CD4-positive, alpha-beta T cell treated with Interleukin-6 for 4 hours (primary cell): ENCODE results near the gene PRKAR2B.
A peak's percentile ranks its signal among the peaks of the same experiment; 100 is the strongest.

ENCODE experiments used
- DNase-seq: peaks from one replicate; pipeline ENCODE4 v3.0.0-alpha.2; 2020; ENCODE audit warnings: mixed read lengths

PRKAR2B gene

DNA sequence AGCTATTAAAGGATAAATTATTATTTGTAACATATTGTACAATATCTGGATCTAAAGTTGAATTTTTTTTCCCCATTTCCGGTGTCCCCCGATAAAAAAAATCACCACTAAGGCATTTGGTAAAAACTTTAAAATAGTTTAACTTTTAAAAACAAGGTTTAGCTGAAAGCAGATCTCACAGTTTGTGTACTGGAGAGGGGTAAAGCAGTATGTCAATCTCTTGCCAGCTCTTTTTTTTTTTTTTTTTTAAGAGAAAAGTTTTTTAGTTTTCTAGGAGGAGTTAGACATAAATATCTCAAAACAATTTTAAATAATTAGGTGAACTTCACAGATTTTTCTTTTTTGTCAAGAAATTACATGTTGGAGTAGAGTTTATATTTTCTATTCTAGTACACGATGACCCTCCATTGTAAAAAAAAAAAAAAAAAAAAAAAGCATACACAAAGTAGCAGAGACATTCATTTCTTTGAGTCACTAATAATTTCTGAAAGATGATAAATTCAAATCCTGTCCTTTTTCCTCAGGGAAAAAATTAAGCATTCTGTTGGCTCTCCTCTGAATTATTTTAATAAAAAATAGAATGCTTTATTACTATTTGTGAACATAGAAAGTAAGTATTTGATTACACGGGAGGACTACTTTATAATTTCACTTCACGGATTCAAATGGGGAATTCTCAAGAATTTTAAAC is 122.4 kb downstream of the PRKAR2B start:
- DNase-seq: no peak

DNA sequence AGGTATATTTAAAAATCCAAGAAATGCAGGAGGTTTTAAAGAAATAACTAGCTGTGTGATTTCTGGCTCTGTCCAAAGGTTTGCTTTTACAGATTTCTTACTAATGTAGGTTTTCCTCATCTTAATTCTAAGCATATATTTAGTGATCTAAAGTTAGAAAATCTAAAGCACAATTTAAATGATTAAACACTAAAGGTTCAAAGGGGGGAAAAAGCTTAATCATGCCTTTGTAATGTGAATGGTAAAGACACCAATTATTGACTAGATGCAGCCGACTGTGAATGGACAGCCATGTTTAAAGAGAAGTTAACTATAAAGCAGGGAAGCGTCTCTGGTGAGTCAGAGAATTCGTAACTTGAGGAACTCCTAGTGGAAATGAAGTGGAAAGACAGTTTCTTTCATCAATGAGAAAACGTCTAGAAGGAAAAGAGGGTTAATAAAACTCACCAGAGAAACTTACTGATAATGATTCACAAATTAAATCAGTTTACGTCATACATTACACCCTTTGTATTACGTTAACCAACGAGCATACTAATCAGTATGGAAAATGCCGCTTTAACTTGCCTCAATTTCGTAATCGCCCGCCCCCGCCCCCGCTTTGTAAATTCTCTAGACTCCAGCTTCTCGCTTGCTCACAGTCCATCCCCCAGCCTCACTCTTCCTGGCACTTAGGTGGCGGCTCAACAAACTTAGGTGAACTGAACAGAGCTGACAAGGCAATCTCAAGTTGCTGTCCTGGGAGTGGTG is 123.2 kb downstream of the PRKAR2B start:
- DNase-seq: peak; percentile 72

DNA sequence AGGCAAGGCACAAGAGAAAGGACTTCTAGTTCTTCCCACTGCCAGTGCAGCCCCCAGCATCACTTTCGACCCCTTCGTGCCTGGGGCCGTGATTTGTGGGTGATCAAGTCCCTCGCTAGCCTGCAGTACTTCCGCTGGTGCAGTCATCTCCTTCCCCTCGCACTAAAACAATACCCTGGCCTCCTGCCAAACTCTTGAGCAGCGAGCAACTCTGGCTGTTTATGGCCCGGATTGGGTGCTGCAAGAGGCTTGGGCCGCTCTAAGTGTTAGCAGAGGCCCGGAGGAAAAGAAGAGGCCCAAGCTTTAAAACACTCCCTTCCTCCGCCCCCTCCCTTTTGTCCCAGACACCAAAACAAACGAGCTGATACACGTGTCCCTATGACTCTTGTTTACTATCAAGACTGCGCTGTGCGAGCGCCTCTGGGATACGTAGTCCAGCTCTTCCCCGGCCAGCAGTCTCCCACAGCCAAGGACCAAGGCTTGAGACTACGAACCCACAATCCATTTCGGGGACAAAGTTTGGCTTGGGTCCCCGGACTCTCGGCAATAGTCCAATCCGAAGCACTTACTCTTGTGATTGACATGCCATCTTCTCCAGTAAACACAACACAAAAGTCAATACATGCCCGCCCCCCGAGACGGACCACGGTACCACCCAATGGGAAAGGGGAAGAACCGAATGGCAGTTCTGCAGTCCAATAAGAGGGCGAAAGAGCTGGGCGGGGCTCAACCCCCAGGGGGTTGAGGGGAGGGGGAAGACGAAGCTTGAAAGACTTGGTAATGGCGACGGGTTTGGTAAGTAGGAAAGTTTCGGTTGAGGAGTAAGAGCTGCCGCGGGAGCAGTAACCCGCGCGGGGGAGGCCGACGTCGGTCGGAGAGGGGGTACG is 124.0 kb downstream of the PRKAR2B start, which contains the start of gene HBP1:
HBP1 (plus strand) TSS at position 771 of the 887 bp plus-strand sequence. CDS start 10,891 bp downstream, outside the sequence.
- DNase-seq: peak; percentile 98

DNA sequence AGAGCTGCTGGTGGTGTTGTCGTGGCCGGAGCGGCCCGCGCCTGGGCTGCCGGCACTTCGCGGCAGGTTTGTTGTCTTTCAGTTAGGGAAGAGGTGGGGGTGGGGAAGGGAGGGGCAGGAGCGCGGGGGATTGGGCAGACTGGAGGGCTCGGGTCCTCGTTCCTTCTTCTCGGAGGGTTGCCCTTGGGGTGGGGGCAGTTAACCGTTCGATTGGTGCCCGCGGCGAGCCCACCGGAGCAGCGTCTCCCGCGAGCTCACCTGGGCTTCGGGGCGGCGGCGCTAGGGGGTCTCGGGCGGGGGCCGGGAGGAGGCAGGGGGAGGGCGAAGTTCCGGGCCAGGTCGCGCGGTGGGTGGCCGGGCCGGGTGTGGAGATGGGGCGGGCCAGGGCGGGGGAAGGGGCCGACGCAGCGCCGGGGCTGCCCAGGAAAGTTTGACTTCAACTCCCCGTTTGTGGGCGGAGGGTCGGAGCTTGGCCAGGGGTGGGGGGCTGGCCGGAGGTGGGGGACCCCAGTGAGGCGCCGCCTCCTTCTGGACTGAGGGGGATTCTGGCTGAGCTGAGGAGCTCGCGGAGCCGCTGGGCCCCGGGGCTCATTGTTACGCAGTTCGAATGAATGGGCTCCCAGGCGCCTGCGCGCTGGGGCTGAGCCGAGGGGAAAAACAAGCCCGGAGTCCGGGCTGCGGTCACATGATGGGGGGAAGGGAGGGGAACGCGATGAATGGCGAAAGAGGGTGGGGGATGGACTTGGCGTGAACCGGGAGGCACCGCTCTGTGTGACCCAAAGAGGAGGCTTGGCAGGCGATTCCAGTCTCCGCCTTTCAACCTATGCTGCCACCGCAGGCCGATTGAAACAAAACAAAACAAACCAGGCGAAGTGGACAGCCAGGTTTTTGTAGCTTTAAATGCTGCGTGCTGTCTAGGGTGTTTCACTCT is 124.9 kb downstream of the PRKAR2B start:
- peak; percentile 82 for DNase-seq

DNA sequence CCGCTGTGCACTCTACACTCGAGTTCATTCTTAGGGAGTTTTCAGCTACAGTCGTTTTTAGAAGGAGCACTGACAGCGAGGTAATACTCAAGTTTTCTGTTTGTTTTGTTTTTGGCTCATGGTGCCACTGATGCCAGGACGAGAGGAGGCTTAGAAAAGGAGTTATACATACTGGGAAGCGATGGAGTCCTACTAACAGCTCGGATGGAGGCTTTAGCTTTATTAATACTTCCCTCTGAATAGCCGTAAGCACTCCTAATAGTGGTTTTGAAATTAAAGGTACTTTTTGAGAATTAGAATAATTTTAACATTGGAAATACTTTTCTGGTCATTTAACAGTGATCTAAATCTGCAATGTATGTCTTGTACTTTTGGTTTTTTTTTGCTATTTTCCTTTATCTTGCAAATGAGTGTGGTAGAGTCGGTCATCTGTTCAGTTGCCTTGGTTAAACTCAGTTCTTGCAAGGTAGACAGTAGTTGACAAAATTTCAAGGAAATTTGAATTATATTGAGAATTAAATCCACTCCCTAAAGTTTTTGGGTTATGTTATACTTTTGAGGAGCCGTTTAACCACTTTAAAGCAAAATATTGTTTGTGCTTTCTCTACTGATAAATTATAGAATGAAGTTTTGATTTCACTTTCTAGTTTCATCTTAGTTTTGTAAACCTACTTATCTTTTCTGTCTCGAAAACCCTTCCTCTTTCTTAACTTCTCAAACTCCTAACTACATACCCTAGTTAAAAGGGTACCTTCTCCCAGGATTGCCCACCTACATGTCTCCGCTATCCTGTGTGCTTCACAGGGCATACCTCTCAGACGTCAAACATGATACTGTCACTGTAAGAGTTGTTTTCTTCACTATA is 125.8 kb downstream of the PRKAR2B start:
- no peak for DNase-seq

DNA sequence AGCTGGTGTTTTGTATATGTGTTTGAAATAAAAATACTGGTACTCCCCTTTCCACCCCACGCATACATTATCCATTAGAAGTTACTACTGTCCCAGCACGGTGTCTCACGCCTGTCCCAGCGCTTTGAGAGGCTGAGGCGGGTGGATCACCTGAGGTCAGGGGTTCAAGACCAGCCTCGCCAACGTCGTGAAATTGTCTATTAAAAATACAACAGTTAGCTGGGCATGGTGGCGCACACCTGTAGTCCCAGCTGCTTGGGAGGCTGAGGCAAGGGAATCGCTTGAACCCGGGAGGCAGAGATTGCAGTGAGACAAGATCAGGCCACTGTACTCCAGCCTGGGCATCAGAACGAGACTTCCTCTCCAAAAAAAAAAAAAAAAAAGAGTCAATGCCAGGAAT is 127.0 kb downstream of the PRKAR2B start:
- DNase-seq: no peak

DNA sequence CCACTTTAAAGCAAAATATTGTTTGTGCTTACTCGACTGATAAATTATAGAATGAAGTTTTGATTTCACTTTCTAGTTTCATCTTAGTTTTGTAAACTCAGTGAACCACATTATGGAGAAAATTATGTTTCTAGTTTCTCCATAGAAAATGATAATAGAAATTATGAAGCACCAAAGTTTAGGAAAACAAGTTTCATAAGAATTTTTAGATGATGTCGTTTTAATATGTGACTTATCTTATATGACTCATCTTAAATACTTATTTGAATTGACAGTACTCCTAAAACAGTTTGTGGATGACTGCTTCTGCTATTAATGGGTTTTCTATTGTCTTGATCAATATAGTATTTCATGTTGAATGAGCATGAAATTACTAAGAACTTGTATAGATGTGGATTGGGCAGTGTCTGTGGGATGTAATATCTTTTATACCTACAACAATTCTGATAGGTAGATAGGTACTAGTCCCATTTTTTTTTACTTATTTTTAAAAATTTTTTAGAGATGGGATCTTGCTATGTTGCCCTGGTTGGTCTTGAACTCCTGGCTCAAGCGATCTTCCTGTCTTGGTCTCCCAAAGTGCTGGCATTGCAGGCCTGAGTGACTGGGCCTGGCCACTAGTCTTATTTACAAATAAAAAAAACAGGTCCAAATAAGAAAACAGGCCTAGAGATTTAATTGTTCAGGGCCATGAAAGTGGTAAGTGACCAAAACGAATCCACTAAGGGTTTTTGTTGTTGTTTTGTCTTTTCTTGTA is 127.9 kb downstream of the PRKAR2B start:
- no peak for DNase-seq

DNA sequence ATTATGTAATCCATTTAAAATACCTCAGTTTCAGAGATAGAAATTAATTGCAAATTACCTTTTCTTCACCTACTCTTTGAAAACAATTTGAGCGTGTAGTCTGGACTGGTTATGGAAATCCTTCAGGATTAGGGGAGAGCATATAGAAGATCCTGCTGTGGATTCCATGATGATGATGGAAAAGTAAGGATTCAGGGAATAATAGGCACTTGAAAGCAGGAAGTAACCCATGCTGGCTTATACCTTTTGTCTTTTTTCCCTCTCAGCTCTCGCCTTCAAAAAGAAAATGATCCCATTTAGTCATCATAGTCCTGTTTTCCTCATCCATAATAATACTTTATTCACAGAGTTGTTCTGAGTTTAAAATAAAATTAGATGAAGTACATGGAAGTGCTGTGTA is 128.7 kb downstream of the PRKAR2B start:
- no peak for DNase-seq

DNA sequence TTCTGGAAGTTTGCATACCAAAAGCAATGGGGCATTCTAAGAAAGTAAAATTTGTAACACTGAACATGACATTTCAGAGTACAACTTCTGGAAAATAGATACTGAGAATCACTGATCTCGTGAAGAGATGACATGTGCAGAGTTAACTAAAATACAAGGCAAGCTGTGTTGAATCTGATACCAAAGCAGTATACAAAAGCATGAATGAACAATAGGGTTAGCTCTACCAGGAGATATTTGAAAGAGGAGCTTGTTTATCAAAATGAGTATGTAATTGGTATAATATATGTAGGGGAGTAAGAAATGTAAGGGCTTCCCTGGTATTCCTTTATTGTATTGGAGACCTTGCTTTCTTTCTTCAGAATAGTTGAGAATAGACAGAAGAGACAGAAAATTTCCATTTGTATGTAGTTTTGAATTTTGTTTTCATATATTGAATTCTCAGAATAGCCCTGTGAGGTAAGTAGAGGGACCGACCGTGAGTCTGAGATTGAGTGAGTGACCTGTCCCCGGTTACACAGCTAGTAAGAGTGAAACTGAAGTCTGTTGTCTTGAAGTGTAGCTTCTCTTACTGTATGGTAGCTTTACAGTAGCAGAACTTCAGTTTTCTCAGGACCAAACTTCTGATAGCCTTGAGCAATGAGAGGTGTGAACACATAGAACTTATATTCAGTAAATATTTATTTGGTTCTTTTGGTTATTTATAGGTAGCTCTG is 129.3 kb downstream of the PRKAR2B start:
- DNase-seq: no peak

DNA sequence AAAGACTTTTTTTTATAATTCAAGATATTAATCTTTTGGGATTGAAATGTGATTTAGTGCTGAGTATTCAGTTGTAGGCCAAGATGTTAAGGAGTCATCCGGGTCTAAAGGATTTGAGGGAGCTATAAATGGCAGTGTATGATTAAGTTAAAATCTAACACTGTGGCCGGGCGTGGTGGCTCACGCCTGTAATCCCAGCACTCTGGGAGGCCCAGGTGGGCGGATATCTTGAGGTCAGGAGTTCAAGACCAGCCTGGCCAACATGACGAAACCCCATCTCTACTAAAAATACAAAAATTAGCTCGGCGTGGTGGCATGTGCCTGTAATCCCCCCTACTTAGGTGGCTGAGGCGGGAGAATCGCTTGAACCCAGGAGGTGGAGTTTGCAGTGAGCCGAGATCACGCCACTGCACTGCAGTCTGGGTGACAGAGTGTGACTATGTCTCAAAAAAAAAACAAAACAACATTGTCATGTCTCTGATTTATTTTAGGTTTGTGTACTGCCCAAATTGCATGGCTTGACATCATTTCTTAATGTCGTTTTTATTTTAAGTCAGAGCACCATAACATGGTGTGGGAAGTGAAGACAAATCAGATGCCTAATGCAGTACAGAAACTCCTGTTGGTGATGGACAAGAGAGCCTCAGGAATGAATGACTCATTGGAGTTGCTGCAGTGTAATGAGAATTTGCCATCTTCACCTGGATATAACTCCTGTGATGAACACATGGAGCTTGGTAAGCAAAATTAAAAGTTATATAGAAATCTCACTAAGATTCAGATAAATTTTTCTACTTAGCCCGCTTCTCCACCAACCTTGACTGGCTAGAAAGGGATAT is 135.0 kb downstream of the PRKAR2B start:
- no peak for DNase-seq

DNA sequence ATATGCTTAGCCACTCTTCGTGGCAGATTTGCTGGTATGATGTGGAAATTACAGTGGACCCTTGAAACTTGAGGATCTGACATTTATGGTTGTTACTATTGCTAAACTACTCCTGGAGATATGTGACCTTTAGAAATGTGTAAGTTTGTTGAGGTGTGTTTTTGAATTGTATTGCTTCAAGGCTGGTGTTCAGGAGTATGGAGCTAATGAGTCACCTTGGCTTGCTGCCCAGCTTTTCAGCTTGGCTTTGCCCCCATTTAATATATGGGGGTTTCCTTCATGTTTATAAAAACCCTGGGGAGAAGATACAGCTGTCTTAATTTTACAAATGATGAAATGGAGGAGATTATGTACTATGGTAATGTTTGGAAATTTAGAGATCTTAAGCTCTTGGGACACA is 135.9 kb downstream of the PRKAR2B start:
- DNase-seq: peak; percentile 79

DNA sequence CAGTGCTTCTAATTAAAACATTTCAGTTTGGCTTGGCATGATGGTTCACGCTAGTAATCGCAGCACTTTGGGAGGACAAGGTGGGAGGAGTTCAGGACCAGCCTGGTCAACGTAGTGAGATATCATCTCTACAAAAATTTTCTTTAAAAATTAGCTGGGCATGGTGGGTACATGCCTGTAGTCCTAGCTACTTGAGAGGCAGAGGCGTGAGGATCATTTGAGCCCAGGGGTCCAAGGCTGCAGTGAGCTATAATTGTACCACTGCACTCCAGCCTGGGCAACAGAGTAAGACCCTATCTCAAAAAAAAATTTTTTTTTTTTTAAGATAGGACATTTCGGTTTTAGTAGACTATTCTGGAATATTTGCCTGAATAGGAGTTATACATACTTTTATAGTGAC is 136.7 kb downstream of the PRKAR2B start:
- no peak for DNase-seq

DNA sequence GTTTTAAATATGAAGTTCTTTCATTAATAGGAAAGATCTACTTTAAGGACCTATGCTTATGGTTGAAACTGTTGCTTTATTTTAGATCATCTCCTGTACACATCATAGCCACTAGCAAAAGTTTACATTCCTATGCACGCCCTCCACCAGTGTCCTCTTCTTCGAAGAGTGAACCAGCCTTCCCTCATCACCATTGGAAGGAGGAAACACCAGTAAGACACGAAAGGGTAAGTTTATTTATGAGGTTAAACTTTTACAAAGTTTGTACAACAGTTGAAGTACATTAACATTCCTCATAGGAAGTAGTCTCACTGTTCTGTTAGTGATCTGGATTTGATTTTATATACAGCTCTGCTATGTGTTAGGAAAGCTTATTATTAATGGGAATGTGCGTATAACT is 141.2 kb downstream of the PRKAR2B start:
- no peak for DNase-seq

DNA sequence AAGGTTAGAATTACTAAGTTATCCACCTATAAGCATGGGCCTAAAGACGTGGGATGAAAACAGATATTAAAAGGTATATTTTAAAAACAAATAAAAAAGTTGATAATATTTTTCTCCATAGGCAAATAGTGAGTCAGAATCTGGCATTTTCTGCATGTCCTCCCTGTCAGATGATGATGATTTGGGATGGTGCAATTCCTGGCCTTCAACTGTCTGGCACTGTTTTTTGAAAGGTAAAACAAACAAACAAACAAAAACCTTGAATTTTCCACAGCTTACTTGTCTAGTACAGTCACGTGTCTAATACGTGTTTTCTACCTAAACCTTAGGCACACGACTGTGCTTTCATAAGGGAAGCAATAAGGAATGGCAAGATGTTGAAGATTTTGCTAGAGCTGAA is 141.7 kb downstream of the PRKAR2B start:
- DNase-seq: no peak

DNA sequence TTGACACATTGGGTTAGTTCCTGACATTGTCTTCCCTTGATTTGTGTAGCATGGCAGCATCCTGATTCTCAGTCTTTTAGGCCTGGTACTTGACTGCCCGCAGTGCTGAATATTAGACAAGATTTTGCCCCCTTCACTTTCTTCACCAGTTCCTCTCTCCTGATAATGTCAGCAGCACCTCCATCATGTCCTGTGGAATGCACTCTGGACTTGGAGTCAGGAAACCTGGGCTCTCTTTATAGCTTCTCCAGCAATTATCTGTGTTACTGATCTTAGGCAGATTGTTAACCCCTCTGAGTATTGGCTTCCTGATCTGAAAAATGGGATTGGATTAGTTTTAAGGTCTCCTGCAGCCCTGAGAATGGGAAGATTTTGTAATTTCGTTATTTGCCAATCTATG is 143.3 kb downstream of the PRKAR2B start:
- no peak for DNase-seq

DNA sequence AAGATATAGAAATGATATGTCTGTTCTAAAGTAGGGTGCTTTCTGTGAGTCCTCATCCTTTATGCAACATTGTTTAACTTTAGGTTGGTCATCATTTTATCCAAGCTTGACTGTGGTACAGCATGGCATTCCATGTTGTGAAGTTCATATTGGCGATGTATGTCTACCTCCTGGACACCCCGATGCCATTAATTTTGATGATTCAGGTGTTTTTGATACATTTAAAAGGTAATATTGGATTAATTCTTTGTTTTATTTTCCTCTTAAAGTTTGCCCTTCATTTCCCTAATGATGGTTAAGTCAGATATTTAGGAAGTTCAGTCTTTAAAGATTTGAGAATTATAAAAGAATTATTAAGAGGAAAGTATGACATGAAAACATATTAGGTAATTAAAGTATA is 145.6 kb downstream of the PRKAR2B start:
- no peak for DNase-seq

DNA sequence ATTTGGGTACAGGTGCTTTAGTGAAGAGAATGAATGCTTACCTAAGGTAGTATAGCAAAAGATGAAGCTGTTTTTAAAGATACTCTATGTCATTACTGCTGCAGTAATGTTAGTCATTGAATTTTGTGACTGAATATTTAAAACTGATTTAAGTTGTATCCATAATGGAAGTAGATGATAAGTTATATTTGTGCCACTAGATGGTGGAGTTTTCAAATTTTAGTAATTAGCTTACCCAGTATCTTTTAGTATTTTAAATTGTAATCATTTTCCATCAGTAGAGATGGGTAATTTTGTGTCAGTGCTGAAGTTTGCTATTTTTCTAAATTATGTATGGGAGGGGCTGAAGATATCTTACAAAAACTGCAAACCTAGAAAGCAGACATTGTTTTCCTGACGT is 149.5 kb downstream of the PRKAR2B start:
- DNase-seq: no peak

DNA sequence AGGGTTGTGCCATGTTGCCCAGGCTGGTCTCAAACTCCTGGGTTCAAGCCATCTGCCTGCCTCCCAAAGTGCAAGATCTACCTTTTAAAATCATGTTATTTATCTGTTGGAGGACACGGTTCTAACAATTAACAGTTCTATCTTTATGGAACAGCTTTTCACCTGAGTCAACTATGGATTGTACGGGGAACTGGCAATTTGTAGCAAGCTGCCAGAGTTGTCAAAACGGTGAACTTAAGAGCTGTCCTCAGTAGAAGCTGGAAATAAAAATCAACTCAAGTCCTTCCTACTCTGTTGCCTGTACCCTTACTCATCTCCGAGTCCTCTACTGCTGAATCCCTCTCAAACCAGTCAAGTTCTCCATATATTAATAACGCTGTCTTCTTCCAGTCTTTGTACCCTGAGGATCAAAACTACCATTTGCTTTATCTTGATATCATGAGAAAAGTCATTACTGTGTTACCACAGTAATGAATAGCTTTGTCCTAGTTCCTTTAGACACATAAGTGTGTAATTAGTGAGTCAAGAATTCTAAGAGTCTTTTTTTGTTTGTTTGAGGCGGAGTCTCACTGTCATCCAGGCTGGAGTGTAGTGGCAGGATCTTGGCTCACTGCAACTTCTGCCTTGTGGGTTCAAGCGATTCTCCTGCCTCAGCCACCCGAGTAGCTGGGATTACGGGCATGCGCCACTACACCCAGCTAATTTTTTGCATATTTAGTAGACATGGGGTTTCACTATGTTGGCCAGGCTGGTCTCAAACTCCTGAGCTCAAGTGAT is 152.5 kb downstream of the PRKAR2B start:
- DNase-seq: no peak
